Ammon's horn (tissue), 1 donor: Measurements from ENCODE around the gene HTD2.

Experiments
- DNase-seq: peaks from one replicate; pipeline ENCODE4 v3.0.0-alpha.2; 2016; ENCODE audit warnings: low spot score

Gene HTD2

DNA sequence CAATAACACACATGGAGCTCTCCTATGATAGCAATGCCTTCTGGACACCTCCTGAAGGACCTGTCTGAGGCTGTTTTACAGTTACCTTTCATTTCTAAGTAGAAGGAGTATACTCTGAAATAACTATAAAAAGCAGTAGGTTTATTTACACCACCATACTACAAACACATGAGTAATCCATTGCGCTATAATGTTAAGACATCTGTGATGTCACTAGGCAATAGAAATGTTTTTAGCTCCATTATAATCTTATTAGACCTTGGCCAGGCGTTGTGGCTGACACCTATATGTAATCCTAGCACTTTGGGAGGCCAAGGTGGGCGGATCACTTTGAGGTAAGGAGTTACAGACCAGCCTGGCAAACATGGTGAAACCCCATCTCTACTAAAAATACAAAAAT, 51.1 kb downstream of the HTD2 start:
- no peak for DNase-seq

DNA sequence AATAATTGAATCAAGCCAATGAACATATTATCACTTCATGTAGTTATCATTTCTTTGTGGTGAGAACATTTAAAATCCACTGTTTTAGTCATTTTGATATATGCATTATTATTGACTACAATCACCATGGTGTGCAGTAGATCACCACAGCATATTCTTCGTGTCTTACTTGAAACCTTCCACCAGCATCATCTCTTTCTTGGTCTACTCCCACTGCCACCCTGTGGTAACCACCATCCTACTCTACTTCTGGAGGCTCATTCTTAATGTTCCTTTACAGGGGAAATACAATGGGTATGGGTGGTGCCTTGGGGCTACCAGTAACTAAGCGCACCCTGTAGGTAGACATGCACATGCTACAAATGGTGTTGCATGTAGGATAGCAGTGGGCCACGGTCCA, 51.8 kb downstream of the HTD2 start:
- DNase-seq, result no peak

DNA sequence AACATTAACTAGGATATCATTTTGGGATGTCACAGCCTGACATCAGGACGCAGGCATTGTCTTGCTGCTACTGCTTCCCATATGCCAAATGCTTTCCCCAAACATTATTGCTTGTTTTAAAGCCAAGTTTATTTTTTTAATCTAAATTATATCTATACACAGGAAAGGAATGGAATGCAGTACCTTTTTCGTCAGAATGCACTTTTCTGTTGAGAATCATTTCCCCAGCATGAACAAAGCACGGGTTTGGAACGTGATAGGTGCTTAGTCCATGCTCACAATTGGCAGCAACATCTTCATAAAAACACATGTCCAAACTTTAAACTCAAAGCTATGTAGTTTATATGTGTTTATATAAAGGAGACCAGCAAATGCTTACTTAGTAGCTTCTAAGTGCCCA, 52.5 kb downstream of the HTD2 start:
- no peak for DNase-seq

- no peak for DNase-seq
Observed at GRCh38 chr3:58359621-58360020, 53.3 kb downstream of the HTD2 start.

DNA sequence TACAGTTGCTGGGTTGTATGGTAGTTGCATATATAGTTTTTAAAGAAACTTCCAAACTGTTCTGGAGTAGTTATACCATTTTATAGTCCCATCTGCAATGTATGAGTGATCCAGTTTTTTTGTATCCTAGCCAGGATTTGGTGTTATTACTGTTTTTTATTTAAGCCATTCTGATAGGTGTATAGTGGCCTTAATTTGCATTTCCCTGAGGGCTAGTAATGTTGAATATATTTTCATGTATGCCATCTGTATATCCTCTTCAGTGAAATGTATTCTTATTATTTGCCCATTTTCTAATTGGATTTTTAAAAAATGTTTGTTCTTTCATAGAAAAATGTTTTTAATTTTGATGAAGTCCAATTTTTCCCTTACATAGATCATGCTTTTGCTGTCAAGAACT, 55.5 kb downstream of the HTD2 start:
- DNase-seq, result no peak

GRCh38 chr3:58366699-58367098, 60.4 kb downstream of the HTD2 start:
- DNase-seq, result no peak

- DNase-seq, result no peak
Observed at GRCh38 chr3:58369038-58369437, 62.7 kb downstream of the HTD2 start.
